OCI-LY7 (cell line): ENCODE measurements around the gene CTNNA3. TPM values are rescaled to one million over a fixed set of nuclear protein-coding genes. Genes with fewer than 3 reads are reported as not detected.

ENCODE experiments used
- BruUV-seq: library from RNA; stranded (reverse); fragments of 400-500 nt; replicated peaks from 2 replicates; lab custom pipeline; 2021; lab: Mats Ljungman, UMichigan
- CTCF ChIA-PET: fragments of 300-600 bp; sonication (Branson Sonifier 250); formaldehyde crosslinking; loops from one replicate; lab custom pipeline; 2022; ENCODE audit warnings: antibody characterized with exemption; ENCODE audit not compliant: unreplicated experiment; lab: Charles Lee
- POLR2A ChIA-PET: fragments of 300-600 bp; sonication (Branson Sonifier 250); formaldehyde crosslinking; loops from one replicate; lab custom pipeline; 2022; ENCODE audit warnings: antibody characterized with exemption; lab: Charles Lee
- DNase-seq: peaks from one replicate; pipeline ENCODE4 v3.0.0-alpha.2; 2015; ENCODE audit warnings: low spot score
- H2AFZ ChIP-seq: fragments of 200-600 bp; sonication (generic), shearing (Covaris generic); 2 replicates; pipeline ENCODE4 v1.6.1; 2014; ENCODE audit warnings: mild to moderate bottlenecking, antibody characterized with exemption, low read length, moderate library complexity
- H3K27ac ChIP-seq: fragments of 200-600 bp; sonication (generic); 2 replicates; pipeline ENCODE4 v1.5.1; 2014; ENCODE audit warnings: mixed run types, low read depth, mild to moderate bottlenecking, moderate library complexity, low read length, inconsistent platforms; ENCODE audit not compliant: poor library complexity, severe bottlenecking
- H3K36me3 ChIP-seq: fragments of 200-600 bp; sonication (generic); 2 replicates; pipeline ENCODE4 v1.6.1; 2014; ENCODE audit warnings: mild to moderate bottlenecking, antibody characterized with exemption, low read length, moderate library complexity, mixed read lengths; ENCODE audit not compliant: insufficient read depth
- H3K4me1 ChIP-seq: fragments of 200-600 bp; sonication (generic); 2 replicates; pipeline ENCODE4 v1.5.1; 2014; ENCODE audit warnings: mild to moderate bottlenecking, low read length; ENCODE audit not compliant: insufficient read depth, poor library complexity, severe bottlenecking
- H3K4me2 ChIP-seq: fragments of 200-600 bp; sonication (generic); 2 replicates; pipeline ENCODE4 v1.6.1; 2014; ENCODE audit warnings: mild to moderate bottlenecking, low read length
- H3K4me3 ChIP-seq: fragments of 200-600 bp; sonication (generic); 2 replicates; pipeline ENCODE4 v1.5.1; 2014; ENCODE audit warnings: mild to moderate bottlenecking, low read depth, low read length; ENCODE audit not compliant: poor library complexity, severe bottlenecking
- H3K79me2 ChIP-seq: fragments of 200-600 bp; sonication (generic); 2 replicates; pipeline ENCODE4 v1.6.1; 2016; ENCODE audit warnings: low read depth, mild to moderate bottlenecking, low read length, moderate library complexity, mixed read lengths; ENCODE audit not compliant: insufficient read depth
- H3K9me2 ChIP-seq: fragments of 200-600 bp; sonication (generic); 2 replicates; pipeline ENCODE4 v1.6.1; 2016; ENCODE audit warnings: mild to moderate bottlenecking, low read length, mixed read lengths; ENCODE audit not compliant: insufficient read depth
- H3K9me3 ChIP-seq: fragments of 200-600 bp; sonication (generic); 2 replicates; pipeline ENCODE4 v1.6.1; 2014; ENCODE audit warnings: mild to moderate bottlenecking, mixed run types, low read length, mixed read lengths
- H4K20me1 ChIP-seq: fragments of 200-600 bp; sonication (generic); 2 replicates; pipeline ENCODE4 v1.6.1; 2014; ENCODE audit warnings: mild to moderate bottlenecking, antibody characterized with exemption, low read length, moderate library complexity, mixed read lengths; ENCODE audit not compliant: insufficient read depth
- EZH2phosphoT487 ChIP-seq: fragments of 200-600 bp; sonication (generic); IDR thresholded peaks from 2 replicates; pipeline ENCODE4 v1.6.1; 2018; ENCODE audit warnings: low read depth, borderline replicate concordance, mild to moderate bottlenecking, mixed run types, antibody characterized with exemption, low read length, moderate library complexity, mixed read lengths
- intact Hi-C: fragments of 100-400 bp; cut with micrococcal nuclease; formaldehyde crosslinking; loops from one replicate; pipeline ENCODE4 v1.10.0; 2022; ENCODE audit not compliant: unreplicated experiment
- total RNA-seq, 2 experiments: library from RNA; depleted of rRNA in 1 of 2; stranded (reverse); fragments of >200 nt in 1 of 2; shearing (Covaris generic) in 1 of 2; gene quantifications; 2 replicates each; pipeline ENCODE4 v1.2.3, GENCODE V29; 2014 to 2022
- TF ChIP-seq, protein P1 (sequence below): fragments of 200-600 bp; sonication (generic); conservative IDR thresholded peaks from 2 replicates; pipeline ENCODE4 v1.5.1; 2014; ENCODE audit warnings: mild to moderate bottlenecking, antibody characterized with exemption, low read length, moderate library complexity, mixed read lengths

CTNNA3 gene
- total RNA-seq, 2 experiments from 2014 or later: not detected

DNA sequence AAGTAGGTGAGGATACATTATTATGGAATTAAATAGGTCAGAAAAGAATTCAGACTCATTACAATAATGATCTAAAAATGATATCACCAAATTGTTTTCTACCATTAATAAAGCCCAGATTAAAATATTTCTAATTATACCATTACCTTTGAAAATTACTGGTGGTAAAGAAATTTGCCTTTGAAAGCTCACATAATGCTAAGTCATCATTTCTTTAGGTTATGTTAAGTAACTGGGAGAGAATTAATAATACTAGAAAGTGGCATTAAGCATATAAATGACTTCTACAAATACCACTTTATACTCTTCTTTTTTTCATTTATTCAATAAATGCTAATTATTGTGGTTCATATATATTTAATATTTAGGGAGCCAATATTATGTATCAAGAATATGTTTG lies 1411.4 kb downstream of the CTNNA3 start:
- no peaks in the 10 kb centered on the region for H3K79me2 ChIP-seq
- no peaks in the 10 kb centered on the region for H3K4me1 ChIP-seq
- no peaks in the 10 kb centered on the region for H3K9me3 ChIP-seq
- H3K4me2 ChIP-seq: no peak overlapping the region
- no peak for DNase-seq
- POLR2A ChIA-PET: interaction anchor here (0.5 kb wide), 1 partner anchor 142 kb away, joined by 3 read pairs; no protein-coding TSS in a partner anchor
- no TSS peak for BruUV-seq
- H3K36me3 ChIP-seq: no peaks in the 10 kb centered on the region
- TF ChIP-seq, protein P1, sequence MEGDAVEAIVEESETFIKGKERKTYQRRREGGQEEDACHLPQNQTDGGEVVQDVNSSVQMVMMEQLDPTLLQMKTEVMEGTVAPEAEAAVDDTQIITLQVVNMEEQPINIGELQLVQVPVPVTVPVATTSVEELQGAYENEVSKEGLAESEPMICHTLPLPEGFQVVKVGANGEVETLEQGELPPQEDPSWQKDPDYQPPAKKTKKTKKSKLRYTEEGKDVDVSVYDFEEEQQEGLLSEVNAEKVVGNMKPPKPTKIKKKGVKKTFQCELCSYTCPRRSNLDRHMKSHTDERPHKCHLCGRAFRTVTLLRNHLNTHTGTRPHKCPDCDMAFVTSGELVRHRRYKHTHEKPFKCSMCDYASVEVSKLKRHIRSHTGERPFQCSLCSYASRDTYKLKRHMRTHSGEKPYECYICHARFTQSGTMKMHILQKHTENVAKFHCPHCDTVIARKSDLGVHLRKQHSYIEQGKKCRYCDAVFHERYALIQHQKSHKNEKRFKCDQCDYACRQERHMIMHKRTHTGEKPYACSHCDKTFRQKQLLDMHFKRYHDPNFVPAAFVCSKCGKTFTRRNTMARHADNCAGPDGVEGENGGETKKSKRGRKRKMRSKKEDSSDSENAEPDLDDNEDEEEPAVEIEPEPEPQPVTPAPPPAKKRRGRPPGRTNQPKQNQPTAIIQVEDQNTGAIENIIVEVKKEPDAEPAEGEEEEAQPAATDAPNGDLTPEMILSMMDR: no peak
- no peak for TF ChIP-seq EZH2phosphoT487
- intact Hi-C loops: no loop called here
- H3K4me3 ChIP-seq: no peak overlapping the region
- no peak overlapping the region for H3K27ac ChIP-seq
- H3K9me2 ChIP-seq: no peaks in the 10 kb centered on the region
- CTCF ChIA-PET: no interaction called here
- H2AFZ ChIP-seq: no peak overlapping the region
- no peaks in the 10 kb centered on the region for H4K20me1 ChIP-seq

DNA sequence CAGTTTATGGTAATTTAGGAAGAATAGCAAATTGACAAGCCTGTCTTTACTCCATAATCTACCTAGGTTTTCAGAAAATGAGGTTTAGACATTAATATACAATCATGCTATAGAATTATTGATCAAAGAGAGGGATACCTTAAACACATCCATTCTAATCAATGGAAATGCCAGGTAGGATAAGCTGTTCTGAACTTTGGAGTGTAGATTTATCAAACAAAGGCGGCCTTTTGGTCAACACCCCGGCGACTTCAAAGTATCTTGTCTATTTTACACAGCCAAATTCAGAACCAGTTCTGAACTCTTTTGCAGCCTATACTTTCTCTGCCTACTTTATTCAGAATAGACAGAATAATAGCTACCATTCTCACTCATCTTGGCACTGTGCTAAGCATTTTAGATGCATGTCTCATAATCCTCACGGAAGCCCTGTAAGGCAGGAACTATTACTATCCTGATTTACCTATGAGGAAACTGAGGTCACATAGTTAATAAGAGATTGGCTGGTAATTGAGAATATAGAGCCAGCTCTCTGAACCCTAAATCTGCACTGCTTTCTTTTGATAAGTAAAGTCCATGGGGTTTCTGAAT lies 1412.0 kb downstream of the CTNNA3 start:
- H3K79me2 ChIP-seq: no peaks in the 10 kb centered on the region
- TF ChIP-seq, protein P1: no peak
- TF ChIP-seq EZH2phosphoT487: no peak
- no peak for DNase-seq
- H3K4me2 ChIP-seq: no peak overlapping the region
- ChIA-PET POLR2A (no interaction called here), CTCF (no interaction called here)
- no peaks in the 10 kb centered on the region for H3K4me1 ChIP-seq
- no peak overlapping the region for H3K27ac ChIP-seq
- H3K36me3 ChIP-seq: no peaks in the 10 kb centered on the region
- H3K9me2 ChIP-seq: no peaks in the 10 kb centered on the region
- intact Hi-C loops: no loop called here
- no peak overlapping the region for H3K4me3 ChIP-seq
- H4K20me1 ChIP-seq: no peaks in the 10 kb centered on the region
- no peaks in the 10 kb centered on the region for H3K9me3 ChIP-seq
- no peak overlapping the region for H2AFZ ChIP-seq
- BruUV-seq: no TSS peak

DNA sequence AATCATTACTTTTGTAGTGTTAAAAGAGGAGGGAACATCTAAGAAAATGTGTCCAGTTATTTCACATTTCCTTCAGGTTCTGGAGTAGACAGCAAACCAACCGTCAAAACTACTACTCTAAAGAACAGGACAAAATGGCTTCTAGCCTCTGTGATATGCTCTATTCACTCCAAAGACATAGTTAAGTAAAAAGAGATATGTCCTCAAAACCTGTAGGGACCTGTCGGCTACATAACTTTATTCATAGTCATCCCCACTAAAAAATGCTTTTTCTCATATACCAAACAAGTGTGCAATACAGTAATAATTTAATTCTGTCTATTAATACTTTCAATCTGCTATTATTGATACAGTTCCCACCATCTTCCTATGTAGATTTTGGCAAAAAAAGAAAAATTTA lies 1412.9 kb downstream of the CTNNA3 start:
- no TSS peak for BruUV-seq
- Histone ChIP-seq H3K36me3 (no peaks in the 10 kb centered on the region), H2AFZ (no peak overlapping the region), H4K20me1 (no peaks in the 10 kb centered on the region), H3K27ac (no peak overlapping the region), H3K4me3 (no peak overlapping the region), H3K4me1 (no peaks in the 10 kb centered on the region), H3K79me2 (no peaks in the 10 kb centered on the region), H3K4me2 (no peak overlapping the region), H3K9me2 (no peaks in the 10 kb centered on the region), H3K9me3 (no peaks in the 10 kb centered on the region)
- POLR2A ChIA-PET: no interaction called here
- intact Hi-C loops: no loop called here
- CTCF ChIA-PET: no interaction called here
- TF ChIP-seq, protein P1: no peak
- TF ChIP-seq EZH2phosphoT487: no peak
- DNase-seq: no peak
